CD4-positive, alpha-beta T cell treated with Interferon alpha-2 for 1 hour (primary cell): ENCODE results near the gene FBXL22.

Experiments
- DNase-seq, 2 donors: peaks; one replicate each; pipeline ENCODE4 v3.0.0-alpha.2; 2020 to 2022

Gene FBXL22, protein sequence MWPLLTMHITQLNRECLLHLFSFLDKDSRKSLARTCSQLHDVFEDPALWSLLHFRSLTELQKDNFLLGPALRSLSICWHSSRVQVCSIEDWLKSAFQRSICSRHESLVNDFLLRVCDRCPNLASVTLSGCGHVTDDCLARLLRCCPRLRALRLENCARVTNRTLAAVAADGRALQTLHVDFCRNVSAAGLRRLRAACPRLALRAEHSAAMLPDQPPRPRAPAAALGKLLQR

DNA sequence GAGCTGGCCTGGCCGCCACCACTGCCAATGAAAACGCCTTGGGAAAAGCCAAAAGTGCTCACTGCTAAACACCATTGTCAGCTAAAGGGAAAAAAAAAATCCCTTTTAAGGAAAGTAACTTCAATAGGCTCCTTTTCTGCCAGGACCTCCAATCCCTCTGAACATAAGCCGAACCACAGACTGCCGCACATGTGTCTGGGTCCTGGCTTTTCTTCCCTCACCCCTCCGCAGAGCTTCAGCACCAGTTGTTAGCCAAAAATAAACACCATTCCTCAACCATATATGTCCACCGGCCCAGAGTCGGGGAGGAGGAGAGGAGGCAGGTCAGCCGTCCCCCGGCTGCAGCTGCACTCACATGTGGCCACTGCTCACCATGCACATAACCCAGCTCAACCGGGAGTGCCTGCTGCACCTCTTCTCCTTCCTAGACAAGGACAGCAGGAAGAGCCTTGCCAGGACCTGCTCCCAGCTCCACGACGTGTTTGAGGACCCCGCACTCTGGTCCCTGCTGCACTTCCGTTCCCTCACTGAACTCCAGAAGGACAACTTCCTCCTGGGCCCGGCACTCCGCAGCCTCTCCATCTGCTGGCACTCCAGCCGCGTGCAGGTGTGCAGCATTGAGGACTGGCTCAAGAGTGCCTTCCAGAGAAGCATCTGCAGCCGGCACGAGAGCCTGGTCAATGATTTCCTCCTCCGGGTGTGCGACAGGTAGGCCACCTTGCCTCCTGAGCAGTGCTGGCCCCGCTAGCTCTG, at the start of gene FBXL22:
TSS of gene FBXL22 (plus strand) at position 350 of the 753 bp plus-strand sequence. CDS start at position 356, 6 bp downstream.
- DNase-seq = no peak

GRCh38 chr15:63551400-63551799, 45.8 kb upstream of the FBXL22 start:
- DNase-seq = no peak

DNA sequence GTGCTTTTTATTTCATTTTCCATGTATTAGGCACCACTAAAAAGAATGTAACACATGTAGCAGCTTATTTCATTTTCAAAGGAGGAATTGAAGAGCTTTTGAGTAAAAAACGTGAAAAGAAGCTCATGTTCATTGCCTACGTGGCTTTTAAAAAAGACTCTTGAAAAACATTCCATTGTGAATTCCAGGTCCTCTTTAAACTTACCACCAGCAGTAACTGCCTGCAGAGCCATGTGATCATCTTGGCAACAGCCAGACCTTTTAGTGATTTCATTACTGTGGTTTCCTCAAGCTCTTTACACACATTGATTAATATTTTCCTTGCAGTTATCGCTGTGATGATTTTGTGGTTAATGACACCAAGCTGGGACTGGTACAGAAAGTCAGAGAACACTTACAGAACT, 43.8 kb upstream of the FBXL22 start:
- peak in 1 of 2 donors; percentile 13 for DNase-seq

GRCh38 chr15:63554337-63554927, 42.8 kb upstream of the FBXL22 start:
- no peak for DNase-seq

- no peak for DNase-seq
Observed at GRCh38 chr15:63555507-63555906, 41.7 kb upstream of the FBXL22 start.

GRCh38 chr15:63556246-63556645, 40.9 kb upstream of the FBXL22 start:
- DNase-seq = no peak

- no peak for DNase-seq
Observed at GRCh38 chr15:63556736-63557135, 40.5 kb upstream of the FBXL22 start.

- DNase-seq = no peak
Observed at GRCh38 chr15:63559753-63560152, 37.4 kb upstream of the FBXL22 start.

GRCh38 chr15:63560741-63561448, 36.3 kb upstream of the FBXL22 start:
- DNase-seq = peak in 1 of 2 donors; percentile 13

GRCh38 chr15:63564093-63564492, 33.1 kb upstream of the FBXL22 start:
- DNase-seq = no peak

DNA sequence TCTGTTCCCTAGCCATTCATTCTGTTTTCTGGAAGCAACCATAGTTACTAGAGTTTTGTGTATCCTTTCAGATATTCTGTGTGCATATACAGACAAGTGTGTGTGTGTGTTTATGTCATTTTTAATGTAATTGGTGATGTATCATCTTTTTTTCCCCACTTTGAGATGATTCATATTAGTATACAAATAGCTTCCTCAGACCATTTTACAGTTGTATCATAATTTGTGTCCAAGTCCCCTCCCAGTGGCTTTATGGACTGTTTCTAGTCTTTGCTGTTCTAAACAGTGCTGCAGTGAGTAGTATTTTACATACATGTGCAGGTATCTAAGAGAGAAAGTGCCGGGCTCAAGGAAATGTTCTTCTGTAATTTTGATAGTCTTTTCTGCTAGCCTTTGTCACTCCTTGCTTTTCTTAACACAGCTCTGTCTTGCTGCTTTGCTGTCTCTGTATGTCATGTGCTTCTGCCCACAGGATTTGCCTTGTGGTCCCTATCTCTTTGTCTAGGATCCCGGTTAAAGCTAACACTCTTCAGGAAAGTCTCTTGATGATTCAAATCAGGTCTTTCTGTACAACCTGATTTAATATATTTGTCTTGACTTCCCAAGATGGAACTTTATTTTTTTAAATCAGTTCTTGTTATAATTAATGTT, 31.5 kb upstream of the FBXL22 start:
- no peak for DNase-seq

DNA sequence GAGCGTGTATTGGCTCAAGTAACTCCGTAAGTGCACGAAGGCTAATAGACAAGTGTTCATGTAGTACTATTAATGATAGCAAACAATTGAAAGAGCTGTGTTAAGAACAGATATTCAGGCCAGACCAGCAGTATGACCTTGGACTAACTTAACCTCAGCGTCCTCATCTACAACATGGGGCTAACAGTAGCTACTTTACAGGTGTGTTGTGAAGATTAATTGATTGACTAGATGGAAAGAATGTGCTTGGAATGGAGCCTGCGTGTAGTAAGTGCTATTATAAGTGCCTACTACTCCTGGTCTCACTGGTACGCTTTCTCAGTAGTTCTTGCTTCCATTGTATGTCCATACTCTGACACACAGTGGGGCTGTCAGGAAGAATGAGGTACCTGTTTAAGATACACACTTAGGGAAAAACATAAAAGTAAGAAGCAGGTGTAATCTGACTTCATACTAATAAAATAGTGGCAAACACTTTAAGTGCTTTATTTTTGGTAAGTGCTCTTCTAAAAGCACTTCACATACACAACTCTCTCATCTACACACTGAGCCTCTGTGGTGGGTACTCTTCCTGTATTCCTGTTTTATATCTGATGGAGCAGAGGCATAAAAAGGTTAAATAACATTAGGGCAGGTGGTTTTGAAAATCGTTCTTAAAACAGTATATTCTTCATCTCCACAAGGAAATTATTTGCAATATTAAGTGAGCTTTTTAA, 24.3 kb upstream of the FBXL22 start:
- DNase-seq = no peak

- DNase-seq = no peak
Observed at GRCh38 chr15:63573533-63573932, 23.7 kb upstream of the FBXL22 start.

- no peak for DNase-seq
Observed at GRCh38 chr15:63575312-63575711, 21.9 kb upstream of the FBXL22 start.

- no peak for DNase-seq
Observed at GRCh38 chr15:63576441-63576840, 20.7 kb upstream of the FBXL22 start.

GRCh38 chr15:63582179-63582578, 15.0 kb upstream of the FBXL22 start:
- no peak for DNase-seq

GRCh38 chr15:63582718-63583426, 14.3 kb upstream of the FBXL22 start:
- DNase-seq = no peak

GRCh38 chr15:63586790-63587189, 10.4 kb upstream of the FBXL22 start:
- no peak for DNase-seq

DNA sequence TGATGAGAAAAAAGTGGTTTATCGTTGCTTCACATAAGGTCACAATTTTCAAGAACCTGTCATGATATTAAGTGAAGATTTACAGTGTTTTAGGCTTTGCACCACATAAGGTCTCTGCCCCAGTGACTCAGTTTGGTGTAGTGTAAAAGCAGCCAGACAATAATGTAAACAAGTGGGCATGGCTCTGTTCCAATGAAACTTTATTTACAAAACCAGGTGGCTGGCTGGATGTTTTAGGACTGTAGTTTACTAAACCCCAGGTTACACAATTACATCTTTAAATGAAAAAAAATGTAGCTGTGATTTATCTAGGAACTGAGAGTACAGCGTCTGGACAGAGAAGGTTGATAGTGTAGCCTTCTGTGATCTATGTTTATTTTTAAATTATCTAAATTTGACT, 9.7 kb upstream of the FBXL22 start:
- DNase-seq = no peak

GRCh38 chr15:63588826-63589225, 8.4 kb upstream of the FBXL22 start:
- no peak for DNase-seq
